Measurements from ENCODE around the gene TMEM204.

TMEM204 gene

DNA sequence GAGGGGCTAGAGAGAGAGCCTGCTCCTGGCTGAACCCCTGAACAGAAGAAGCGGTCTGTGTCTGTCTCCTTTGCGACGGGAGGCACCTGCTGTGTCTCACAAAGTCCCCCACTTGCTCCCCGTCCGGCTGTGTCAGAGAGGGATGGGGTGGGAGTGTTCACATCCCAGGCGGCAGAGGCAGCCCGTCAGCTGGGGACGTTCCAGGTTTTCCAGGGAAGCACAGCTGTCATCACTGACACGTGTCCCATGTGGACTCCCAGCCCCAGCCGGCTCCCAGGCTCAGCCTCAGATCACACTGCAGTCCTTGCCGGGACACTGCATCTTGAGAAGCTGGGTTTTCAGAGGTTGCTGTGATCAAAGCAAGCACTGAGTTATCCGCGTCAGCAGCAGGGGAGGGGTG is 38.8 kb upstream of the TMEM204 start:
- TF ChIP-seq GATA3 (IDR thresholded peaks at IDR 0.05; ENCODE audit: low read depth, low read length) (no peak), GATA2 (IDR thresholded peaks at IDR 0.05; ENCODE audit: low read depth, low read length) (no peak)

DNA sequence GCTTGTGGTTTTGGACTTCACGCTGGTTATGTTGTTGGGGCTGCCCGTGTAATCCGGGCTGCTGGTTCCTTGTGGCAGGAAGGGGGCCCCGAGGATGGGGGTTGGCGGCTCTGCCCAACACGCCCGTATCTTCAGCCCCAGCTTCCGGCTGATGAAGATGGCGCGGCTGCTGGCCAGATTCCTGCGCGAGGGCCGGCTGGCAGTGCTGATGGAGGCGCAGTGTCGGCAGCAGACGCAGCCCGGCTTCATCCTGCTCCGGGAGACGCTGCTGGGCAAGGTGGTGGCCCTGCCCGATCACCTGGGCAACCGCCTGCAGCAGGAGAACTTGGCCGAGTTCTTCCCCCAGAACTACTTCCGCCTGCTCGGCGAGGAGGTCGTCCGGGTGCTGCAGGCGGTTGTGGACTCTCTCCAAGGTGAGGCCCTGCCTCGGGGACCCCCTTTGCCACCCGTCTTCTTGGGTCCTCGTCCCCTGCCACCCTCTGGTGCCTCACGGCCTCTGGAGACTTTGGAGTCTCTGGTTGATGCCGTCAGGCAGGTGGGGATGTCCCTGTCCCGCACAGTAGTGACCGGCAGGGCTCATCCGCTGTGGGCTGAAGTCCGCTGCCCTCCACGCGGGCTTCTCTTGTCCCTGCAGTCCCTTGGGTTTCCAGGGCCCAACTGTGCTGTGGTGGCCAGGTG is 38.1 kb upstream of the TMEM204 start:
- TF ChIP-seq GATA2 (IDR thresholded peaks at IDR 0.05; ENCODE audit: low read depth, low read length) (no peak), GATA3 (IDR thresholded peaks at IDR 0.05; ENCODE audit: low read depth, low read length) (no peak)

DNA sequence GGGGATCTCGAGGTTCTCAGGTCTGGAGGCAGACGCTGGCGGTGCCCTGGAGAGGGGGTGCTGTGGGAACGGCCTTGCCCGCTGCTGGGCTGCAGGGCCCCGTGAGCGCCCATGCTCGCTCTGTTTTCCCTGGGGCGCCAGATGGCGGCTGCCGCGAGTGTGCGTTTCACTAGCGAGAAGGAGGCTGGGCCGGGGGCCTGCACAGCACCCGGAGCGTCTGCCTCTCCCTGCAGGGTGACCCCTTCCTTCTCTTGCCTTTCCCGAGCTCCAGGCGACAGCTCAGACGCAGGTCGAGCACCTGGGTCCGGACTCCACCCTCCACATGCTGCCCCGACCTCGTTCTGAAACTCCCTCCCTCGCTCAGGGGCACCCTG is 37.6 kb upstream of the TMEM204 start:
- TF ChIP-seq GATA3 (IDR thresholded peaks at IDR 0.05; ENCODE audit: low read depth, low read length): no peak
- no peak for TF ChIP-seq GATA2 (IDR thresholded peaks at IDR 0.05; ENCODE audit: low read depth, low read length)

DNA sequence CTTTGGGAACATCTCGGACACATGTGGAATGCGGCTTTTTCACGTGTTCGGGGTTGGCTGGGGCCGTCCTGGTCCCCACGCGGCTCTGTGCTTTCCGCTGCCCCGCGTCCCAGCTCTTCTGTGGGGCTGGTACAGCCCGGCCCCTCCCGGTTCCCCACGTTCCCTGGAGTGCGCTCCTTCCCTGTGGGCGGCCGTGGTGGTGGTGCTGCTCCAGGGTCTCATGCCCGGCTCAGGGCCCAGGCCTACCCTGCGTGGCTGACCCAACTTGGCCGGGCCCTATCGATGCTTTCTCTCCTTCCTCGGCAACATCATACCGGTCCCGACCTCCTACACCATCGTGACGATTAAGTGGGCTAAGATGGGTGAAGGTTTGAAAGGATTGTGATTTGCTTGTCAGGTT is 37.0 kb upstream of the TMEM204 start:
- TF ChIP-seq GATA3 (IDR thresholded peaks at IDR 0.05; ENCODE audit: low read depth, low read length) (no peak), GATA2 (IDR thresholded peaks at IDR 0.05; ENCODE audit: low read depth, low read length) (no peak)

DNA sequence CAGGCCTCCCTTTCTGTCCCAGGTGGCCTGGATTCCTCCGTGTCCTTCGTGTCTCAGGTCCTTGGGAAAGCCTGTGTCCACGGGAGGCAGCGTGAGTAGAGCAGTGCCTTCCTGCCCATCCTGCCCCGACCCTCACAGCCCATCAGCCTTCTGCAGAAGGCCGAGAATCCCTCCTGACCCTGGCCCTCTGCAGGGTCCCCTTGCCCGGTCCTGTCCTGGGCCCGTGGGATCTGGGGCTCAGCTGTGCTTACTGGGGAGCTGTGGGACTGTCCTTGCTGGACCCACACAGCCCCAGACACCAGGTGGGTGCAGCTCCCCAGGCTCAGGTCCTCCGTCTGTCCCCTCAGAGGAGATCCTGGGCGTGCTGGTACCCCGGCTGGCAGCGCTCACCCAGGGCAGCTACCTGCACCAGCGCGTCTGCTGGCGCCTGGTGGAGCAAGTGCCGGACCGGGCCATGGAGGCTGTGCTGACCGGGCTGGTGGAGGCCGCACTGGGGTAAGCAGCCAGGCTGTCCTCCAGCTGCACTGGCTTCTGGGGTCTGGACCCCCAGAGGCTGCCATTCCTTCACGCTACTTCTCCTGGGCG is 36.4 kb upstream of the TMEM204 start:
- no peak for TF ChIP-seq GATA3 (IDR thresholded peaks at IDR 0.05; ENCODE audit: low read depth, low read length)
- TF ChIP-seq GATA2 (IDR thresholded peaks at IDR 0.05; ENCODE audit: low read depth, low read length): no peak

DNA sequence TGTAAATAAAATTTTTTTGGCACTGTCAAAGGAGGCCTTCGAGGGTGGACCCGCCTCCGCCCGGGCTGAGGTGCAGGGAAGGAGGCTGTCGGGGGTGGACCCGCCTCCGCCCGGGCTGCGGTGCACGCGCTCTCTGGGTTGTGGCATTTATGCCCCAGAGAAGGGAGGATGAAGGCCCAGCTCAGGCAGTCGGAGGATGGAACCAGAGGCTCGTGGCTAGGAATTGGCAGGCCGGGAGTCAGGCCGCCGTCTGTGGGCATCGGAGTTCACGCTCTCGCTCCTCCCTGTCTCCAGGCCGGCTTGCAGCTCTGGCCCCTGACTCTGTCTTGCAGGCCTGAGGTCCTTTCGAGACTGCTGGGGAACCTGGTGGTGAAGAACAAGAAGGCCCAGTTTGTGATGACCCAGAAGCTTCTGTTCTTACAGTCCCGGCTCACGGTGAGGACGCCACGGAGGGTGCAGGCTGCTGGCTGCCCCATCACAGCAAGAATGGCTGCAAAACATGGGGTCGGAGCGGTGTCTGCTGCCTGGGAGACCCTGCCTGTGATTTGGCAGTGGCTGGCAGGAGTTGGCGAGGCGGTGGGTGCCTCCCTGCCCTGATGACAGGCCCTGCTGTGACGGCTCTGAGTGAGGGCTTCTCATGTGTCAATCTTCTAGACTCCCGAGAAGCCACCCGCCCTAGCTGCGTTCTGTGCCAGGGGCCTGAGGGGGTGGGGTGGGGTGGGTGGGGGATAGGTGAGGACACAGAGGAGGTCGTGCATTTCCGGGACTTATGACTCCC is 34.4 kb upstream of the TMEM204 start:
- TF ChIP-seq GATA3 (IDR thresholded peaks at IDR 0.05; ENCODE audit: low read depth, low read length): no peak
- no peak for TF ChIP-seq GATA2 (IDR thresholded peaks at IDR 0.05; ENCODE audit: low read depth, low read length)

DNA sequence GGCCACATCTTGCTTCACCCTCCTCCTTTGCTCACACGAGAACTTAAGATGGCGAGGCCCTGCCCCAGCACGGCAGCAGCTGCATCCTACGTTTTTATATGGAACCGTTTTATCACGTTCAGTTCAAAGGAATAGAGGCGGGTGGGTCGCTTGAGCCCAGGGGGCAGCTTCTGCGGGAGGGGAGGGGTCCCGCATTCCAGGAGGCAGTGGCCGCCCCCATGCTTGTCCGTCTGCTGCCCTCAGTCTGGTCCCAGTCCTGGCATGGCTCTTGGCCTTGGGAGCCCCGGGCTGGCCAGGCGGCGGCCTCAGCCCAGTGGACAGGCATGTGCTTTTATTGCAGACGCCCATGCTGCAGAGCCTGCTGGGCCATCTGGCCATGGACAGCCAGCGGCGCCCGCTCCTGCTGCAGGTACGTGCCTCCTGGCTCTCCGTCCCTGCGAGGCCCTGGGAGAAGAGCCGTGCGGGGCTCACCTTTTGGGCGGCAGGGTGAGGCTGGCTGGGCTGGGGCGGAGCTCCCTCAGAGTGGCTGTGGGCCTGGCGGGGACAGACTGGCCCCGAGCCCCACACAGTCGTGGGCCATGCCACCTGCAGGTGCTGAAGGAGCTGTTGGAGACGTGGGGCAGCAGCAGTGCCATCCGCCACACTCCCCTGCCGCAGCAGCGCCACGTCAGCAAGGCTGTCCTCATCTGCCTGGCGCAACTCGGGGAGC is 33.6 kb upstream of the TMEM204 start:
- no peak for TF ChIP-seq GATA3 (IDR thresholded peaks at IDR 0.05; ENCODE audit: low read depth, low read length)
- TF ChIP-seq GATA2 (IDR thresholded peaks at IDR 0.05; ENCODE audit: low read depth, low read length): no peak

DNA sequence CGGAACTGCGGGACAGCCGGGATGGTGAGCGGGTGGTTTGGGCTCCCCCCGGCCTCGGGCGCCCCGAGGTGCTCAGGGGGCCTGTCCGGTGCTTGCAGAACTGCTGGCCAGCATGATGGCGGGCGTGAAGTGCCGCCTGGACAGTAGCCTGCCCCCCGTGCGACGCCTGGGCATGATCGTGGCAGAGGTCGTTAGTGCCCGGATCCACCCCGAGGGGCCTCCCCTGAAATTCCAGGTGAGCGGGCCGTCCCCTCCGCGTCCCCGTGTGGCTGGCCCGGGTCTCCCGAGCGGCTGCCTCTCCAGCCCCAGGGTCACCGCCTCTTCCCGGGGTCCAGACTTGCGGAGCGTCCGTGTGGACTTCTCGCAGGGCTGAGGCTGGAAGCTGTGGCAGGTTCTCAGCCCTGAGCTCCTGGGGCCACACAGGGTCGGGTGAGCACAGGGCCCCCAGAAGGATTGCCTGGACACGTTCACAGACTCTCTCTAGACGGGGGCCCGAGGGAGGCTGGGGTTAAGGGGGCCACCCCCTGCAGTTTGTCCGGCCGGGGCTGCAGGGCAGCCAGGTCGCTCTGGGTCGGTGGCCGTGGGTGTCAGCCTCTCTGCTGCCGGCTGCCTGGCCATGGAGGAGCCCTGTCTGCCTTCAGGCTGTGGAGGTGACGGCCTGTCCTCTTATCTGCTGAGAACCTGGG is 32.9 kb upstream of the TMEM204 start:
- no peak for TF ChIP-seq GATA2 (IDR thresholded peaks at IDR 0.05; ENCODE audit: low read depth, low read length)
- no peak for TF ChIP-seq GATA3 (IDR thresholded peaks at IDR 0.05; ENCODE audit: low read depth, low read length)

DNA sequence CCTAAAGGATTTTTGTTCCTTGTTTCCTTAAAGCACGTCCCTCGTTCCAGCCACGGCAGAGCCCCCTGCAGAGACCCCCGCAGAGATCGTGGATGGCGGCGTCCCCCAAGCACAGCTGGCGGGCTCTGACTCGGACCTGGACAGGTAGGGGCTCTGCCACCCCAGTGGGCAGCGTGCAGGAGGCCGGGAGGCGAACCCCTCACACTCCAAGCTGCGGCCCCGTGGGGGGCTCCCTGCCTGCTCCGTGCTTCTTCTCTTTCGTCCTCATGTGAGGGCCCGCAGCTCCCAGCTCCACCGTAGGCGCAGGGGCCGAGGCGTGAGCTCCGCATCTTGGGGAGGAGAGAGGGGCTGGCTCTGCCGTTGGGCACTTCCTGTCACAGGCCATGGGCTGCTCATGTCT is 31.8 kb upstream of the TMEM204 start:
- TF ChIP-seq GATA2 (IDR thresholded peaks at IDR 0.05; ENCODE audit: low read depth, low read length): no peak

DNA sequence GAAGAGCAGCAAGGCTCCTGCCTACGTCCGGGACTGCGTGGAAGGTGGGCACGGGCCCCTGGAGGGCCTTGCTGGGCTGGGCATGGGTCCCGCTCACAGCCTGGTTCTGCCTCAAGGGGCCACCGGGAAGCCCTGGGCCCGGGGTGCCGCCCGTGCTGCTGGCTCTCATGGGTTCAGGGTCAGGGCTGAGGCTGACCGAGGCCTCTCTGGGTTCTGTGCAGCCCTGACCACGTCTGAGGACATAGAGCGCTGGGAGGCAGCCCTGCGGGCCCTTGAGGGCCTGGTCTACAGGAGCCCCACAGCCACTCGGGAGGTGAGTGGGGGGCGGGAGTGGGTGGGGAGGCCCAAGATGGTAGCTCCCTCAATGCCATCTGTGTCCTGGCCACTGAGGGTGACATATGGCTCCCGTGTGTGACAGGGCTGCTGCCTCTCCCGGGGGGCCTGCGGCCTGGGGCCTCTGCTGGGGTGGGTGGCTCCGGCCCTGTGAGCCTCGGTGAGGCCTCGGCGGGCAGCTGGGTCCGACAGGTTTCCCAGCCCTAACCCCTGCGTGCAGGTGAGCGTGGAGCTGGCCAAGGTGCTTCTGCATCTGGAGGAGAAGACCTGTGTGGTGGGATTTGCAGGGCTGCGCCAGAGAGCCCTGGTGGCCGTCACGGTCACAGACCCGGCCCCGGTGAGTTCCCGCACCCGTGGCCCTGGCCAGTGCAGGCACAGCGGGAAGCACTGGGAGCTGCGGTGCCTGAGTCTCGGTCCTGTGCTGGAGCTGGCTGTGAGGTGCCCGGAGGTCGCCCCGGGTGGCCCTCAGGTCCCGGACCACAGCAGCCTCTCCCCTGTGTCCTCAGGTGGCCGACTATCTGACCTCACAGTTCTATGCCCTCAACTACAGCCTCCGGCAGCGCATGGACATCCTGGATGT is 31.1 kb upstream of the TMEM204 start:
- TF ChIP-seq GATA2 (IDR thresholded peaks at IDR 0.05; ENCODE audit: low read depth, low read length) (no peak), GATA3 (IDR thresholded peaks at IDR 0.05; ENCODE audit: low read depth, low read length) (no peak)

DNA sequence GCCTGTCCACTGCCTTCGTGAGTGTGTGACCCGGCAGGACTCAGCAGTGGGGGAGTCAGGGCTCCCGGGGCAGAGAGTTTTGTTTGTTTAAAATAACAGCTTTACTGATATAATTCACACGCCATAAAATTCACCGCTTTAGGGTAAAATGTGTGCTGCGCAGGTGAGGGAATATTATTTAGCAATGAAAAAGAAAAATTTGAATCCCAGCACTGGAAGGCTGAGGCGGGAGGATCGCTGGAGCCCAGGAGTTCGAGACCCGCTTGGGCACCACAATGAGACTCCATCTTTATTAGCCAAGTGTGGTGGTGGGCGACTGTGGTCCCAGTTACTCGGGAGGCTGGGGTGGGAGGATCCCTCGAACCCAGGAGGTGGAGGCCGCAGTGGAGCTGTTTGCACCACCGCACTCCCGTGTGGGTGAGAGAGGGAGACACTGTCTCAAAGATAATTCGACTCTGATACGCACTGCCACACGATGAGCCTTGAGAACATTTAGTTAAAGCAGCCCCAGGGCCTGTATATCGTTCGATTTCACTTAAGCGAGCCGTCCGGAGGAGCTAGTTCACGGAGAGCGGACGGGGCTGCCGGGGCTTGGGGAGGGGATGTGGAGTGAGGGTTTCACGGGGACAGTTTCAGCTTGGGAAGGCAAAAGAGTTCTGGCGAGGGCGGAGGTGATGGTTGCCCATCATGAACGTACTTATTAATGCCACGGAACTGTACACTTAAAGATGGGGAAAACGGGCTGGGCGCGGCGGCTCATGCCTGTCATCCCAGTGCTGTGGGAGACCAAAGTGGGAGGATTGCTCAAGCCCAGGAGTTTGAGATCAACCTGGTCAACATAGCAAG is 30.1 kb upstream of the TMEM204 start:
- TF ChIP-seq GATA3 (IDR thresholded peaks at IDR 0.05; ENCODE audit: low read depth, low read length): no peak

DNA sequence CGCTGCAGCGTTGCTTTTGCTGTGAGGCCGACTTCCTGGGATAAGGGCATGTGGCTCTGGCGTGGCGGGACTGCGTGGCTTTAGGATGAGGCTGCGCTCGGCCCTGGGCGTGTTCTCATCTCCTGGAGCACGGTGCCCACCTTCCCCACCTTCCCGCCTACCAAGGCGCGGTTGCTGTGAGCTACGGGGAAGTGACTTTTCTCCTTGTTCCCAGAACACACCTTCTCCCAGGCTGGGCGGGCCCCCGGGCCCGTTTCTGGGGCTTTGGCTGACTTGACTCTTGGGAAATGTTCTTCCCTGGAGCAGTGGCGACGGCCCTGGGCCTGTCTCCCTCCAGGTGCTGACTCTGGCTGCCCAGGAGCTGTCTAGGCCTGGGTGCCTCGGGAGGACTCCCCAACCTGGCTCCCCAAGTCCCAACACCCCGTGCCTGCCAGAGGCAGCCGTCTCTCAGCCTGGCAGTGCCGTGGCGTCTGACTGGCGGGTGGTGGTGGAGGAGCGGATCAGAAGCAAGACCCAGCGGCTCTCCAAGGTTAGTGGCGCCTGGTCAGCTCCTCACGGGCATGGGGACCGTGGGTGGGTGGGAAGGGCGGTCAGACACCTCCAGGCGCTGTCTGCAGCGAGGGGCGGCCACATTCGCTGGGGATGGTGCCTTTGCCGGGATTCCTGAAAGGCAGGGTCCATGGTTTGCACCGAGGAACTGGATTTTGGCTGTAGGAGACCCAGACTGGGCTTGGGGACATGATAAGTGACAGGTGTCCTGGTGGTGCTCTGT is 28.2 kb upstream of the TMEM204 start:
- TF ChIP-seq GATA2 (IDR thresholded peaks at IDR 0.05; ENCODE audit: low read depth, low read length): no peak
- no peak for TF ChIP-seq GATA3 (IDR thresholded peaks at IDR 0.05; ENCODE audit: low read depth, low read length)
